Activated CD4-positive, alpha-beta T cell treated with anti-CD3 and anti-CD28 coated beads for 4 hours (primary cell): ENCODE data around the gene SND1.
A peak's percentile ranks its signal among the peaks of the same experiment; 100 is the strongest.

ENCODE experiments used
- DNase-seq, 2 donors: peaks; one replicate each; pipeline ENCODE4 v3.0.0-alpha.2; 2020

SND1 gene

DNA sequence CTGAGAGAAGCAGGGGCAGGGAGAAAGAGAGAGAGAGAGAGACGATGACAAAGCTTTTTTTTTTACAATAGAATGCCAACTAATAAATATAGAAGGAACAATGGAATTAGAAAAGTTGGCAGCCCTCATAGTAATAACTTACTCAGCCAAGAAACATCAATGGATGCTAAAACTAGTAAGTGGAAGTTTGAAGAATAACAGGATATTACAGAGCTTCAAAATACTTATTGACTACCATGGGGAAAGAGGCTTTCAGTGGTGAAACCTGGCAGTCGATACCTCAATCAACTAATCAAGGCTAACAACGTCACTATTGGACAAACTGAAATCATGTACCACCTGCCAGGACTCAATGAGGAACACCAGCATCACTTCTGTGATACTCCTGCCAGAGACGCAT lies 479.7 kb downstream of the SND1 start:
- no peak for DNase-seq

DNA sequence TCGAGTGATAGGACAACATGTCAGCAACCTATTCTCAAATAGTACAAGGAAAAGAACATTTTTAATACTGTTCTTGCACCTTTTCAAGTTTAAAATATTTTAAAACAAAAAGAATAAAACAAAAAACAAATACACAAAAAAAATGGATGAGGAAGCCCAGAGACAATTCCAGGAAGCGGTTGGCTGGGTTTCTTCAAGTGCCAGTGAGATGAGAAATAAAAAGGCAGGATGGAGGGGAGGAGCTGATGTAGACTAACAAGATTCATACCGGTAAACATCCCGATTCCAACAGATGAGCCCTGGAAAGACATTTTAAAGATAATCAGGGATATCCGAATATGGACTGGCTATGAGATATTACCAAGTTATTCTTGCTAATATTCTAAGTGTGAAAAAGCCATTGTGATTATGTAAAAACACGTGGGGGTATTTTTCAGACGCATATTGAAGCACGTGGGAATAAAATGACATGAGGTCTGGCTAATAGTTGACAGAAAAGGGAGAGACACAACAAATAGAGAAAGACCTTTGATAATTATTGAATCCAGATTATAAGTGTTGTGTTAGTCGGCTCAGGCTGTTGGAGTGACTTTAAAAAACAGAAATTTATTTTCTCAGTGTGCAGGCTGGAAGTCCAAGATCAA lies 480.6 kb downstream of the SND1 start:
- no peak for DNase-seq

DNA sequence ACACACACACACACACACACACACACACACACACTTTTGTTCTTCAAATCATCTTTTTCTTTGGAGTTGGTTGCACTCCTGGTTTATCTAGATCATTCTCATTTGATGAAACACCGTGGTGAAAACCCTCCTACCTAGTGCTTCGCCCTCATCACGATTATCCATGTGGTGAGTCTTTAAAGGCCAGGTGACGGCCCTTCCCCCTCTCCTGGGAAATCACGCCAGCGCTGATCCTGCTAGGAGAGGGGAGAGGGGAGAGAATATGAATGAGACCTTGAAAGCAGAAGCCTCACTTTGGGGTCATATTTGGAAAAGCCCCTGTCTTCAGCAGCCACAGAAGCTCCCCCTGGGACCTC lies 483.1 kb downstream of the SND1 start:
- no peak for DNase-seq

- peak; percentile 75 to 77 for DNase-seq
These were observed 483.7 kb downstream of the SND1 start for GRCh38 chr7:128135515-128136214.

GRCh38 chr7:128136215-128136597 lies 484.2 kb downstream of the SND1 start:
- DNase-seq: no peak

DNA sequence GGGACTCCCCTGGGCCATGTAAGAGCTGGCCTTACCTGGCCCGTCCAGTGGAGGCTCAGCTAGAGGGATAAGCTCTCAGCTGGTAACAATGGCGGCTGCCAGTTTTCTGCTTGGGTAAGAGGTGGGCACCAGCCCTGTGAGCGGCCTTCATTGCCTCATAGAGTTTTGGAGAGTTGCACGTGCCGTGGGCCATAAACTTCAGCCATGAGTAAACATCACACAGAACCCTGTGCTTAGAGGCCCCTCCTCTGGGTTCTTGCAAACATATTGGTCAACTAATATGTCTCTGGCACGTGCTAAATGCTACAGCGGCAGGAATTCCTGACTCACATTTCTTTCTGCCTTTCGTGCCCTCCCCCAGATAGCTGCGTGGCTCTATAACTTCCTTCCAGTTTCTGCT lies 485.2 kb downstream of the SND1 start:
- DNase-seq: no peak

DNA sequence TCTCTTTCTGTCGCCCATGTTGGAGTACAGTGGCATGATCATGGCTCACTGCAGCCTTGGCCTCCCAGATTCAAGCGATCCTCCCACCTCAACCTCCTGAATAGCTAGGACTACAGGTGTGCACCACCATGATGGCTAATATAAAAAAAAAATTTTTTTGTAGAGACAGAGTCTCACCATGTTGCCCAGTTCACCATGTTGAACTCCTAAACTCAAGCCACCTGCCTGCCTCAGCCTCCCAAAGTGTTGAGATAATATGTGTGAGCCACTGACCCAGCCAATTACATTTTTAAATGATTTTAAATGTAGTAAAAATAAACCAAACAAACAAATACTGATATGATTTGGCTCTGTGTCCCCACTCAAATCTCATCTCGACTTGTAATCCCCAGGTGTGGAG lies 487.4 kb downstream of the SND1 start:
- DNase-seq: no peak

DNA sequence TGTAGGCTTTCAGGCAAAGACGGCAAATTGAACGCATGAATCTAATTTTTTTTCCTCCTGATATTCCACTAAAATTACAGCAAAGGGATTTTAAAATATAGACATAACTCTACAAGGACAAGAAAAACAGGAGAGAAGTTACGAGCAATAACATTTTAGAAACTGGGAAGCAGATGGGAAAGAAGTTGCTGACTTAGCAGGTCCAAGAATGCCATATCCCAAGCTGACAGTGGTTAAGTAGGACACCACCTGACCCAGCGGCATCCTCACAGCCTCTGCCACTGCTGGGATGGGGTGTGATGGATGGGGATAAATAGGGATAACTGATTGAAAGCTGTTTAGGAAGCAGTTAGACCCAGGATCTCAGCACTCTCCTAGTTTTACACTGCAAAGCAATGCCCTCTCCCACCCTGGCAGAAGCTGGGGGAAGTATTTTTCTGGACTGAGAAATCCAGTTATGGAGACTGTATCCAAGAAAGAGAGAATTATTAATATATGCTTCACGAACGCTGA lies 489.7 kb downstream of the SND1 start:
- DNase-seq: no peak
